CD8-positive, alpha-beta memory T cell (primary cell): ENCODE data around the gene CYP1A1. TPM values are rescaled to one million over a fixed set of nuclear protein-coding genes. Genes with fewer than 3 reads are reported as not detected.
A peak's percentile ranks its signal among the peaks of the same experiment; 100 is the strongest.

Source experiments
- CTCF ChIA-PET: fragments of 350-600 bp; sonication (Branson Sonifier 250); formaldehyde crosslinking; loops from one replicate; lab custom pipeline; 2021; ENCODE audit warnings: antibody characterized with exemption; lab: Charles Lee
- POLR2A ChIA-PET: fragments of 350-600 bp; sonication (Branson Sonifier 250); formaldehyde crosslinking; loops from one replicate; lab custom pipeline; 2021; ENCODE audit warnings: antibody characterized with exemption; lab: Charles Lee
- DNase-seq, 5 donors: peaks; one replicate each; pipeline versions ENCODE4 v3.0.0 to v3.0.0-alpha.2; 2020 to 2022; ENCODE audit warnings: mixed read lengths in 1 of 5
- H3K27ac ChIP-seq: one replicate; pipeline ENCODE4 v1.7.0; 2013; ENCODE audit warnings: low read depth, mild to moderate bottlenecking, low read length, moderate library complexity
- H3K27me3 ChIP-seq: 2 replicates; pipeline ENCODE4 v1.7.0; 2013; ENCODE audit warnings: low read length, mild to moderate bottlenecking; ENCODE audit not compliant: insufficient read depth, poor library complexity, severe bottlenecking
- H3K36me3 ChIP-seq: 2 replicates; pipeline ENCODE4 v1.7.0; 2013; ENCODE audit warnings: mild to moderate bottlenecking, low read length, moderate library complexity; ENCODE audit not compliant: insufficient read depth
- H3K4me1 ChIP-seq: 2 replicates; pipeline ENCODE4 v1.7.0; 2013; ENCODE audit warnings: mild to moderate bottlenecking, low read length, moderate library complexity; ENCODE audit not compliant: insufficient read depth
- H3K4me3 ChIP-seq: 2 replicates; pipeline ENCODE4 v1.7.0; 2013; ENCODE audit warnings: mild to moderate bottlenecking, low read length
- H3K9me3 ChIP-seq: 2 replicates; pipeline ENCODE4 v1.7.0; 2013; ENCODE audit warnings: mild to moderate bottlenecking, low read length
- H3K27ac Mint-ChIP-seq, 8 donors: one replicate each; pipeline ENCODE4 v1.8.0; 2020 to 2021; ENCODE audit warnings: mixed read lengths in 8 of 8, mild to moderate bottlenecking in 6 of 8, inconsistent platforms in 3 of 8, moderate library complexity in 3 of 8
- H3K27me3 Mint-ChIP-seq, 2 donors: one replicate each; pipeline ENCODE4 v1.8.0; 2020 to 2021; ENCODE audit warnings: mixed read lengths in 2 of 2, mild to moderate bottlenecking in 1 of 2, moderate library complexity in 1 of 2
- H3K36me3 Mint-ChIP-seq, 3 donors: one replicate each; pipeline ENCODE4 v1.8.0; 2020 to 2021; ENCODE audit warnings: mixed read lengths in 3 of 3, inconsistent platforms in 1 of 3, mild to moderate bottlenecking in 1 of 3
- H3K4me1 Mint-ChIP-seq, 3 donors: one replicate each; pipeline ENCODE4 v1.8.0; 2020 to 2021; ENCODE audit warnings: mixed read lengths in 3 of 3, inconsistent platforms in 1 of 3, mild to moderate bottlenecking in 1 of 3
- H3K4me3 Mint-ChIP-seq, 7 donors: one replicate each; pipeline ENCODE4 v1.8.0; 2020 to 2021; ENCODE audit warnings: mixed read lengths in 7 of 7, mild to moderate bottlenecking in 6 of 7, moderate library complexity in 4 of 7, inconsistent platforms in 2 of 7
- H3K9me3 Mint-ChIP-seq, 5 donors: one replicate each; pipeline ENCODE4 v1.8.0; 2020 to 2022; ENCODE audit warnings: mixed read lengths in 5 of 5, mild to moderate bottlenecking in 3 of 5, moderate library complexity in 2 of 5, inconsistent platforms in 1 of 5
- polyA plus RNA-seq: library from polyadenylated mRNA; unstranded; fragments of 300-500 nt; fragmentation: Illumina TruSeq; gene quantifications from one replicate; pipeline ENCODE4 v1.2.3, GENCODE V29; 2021
- total RNA-seq, 2 experiments: library from RNA; stranded (reverse); gene quantifications; one replicate each; pipeline ENCODE4 v1.2.3, GENCODE V29; 2021

The CYP1A1 gene
- total and polyA plus RNA-seq, 3 experiments from 2014 or later: 0.09 to 2.6 (median 2.4) TPM

DNA sequence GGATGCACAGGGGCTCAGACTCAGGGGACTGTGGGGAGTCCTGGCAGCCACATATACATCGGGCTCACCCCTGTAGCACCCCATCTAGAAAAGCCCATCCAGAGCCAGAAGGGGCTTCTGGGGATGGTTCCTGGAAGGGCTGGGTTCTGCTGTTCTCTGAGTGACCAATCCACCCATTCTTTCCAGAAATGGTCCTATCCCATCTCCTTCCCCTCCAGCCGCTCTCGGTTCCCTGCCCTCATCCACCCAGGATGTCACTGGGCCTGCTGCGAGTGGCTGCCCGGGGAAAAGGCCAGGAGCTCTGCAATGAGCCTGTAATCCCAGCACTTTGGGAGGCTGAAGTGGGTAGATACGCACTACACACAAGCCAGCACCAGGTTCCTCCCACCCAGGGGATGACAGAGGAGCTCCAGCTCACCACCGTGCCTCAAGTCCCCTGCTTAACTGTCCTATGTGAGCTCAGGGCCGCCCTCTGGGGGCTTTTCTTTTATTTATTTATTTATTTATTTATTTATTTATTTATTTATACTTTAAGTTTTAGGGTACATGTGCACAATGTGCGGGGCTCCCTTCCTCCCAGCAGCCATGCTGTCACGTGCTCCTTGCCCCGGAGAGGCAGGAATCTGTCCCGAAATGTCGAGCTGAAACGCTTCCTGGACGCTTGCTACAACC, 42.9 kb upstream of the CYP1A1 start:
- Mint-ChIP-seq H3K9me3 (no peaks in the 10 kb centered on the region), H3K4me3 (peak overlapping the region in 1 of 7 donors; percentile 35), H3K27me3 (peaks cover 5 to 8% of the 10 kb centered on the region in 2 donors), H3K4me1 (peaks cover 13 to 21% (median 15%) of the 10 kb centered on the region in 3 donors), H3K27ac (peak overlapping the region in 1 of 8 donors; percentile 3), H3K36me3 (no peaks in the 10 kb centered on the region)
- ChIA-PET POLR2A (interaction anchor here (1.0 to 1.9 kb wide), 3 partner anchors 25 to 133 kb away, joined by 3 to 20 read pairs (median 5); no protein-coding TSS in a partner anchor), CTCF (interaction anchor here (0.6 to 18.5 kb wide), 21 partner anchors 9 to 398 kb away, joined by 3 to 1086 read pairs (median 10); partner anchors contain the start of genes CPLX3, CSK, CYP1A1 and FAM219B)
- no peak for DNase-seq
- no peak overlapping the region for H3K4me3 ChIP-seq
- H3K27ac ChIP-seq: no peak overlapping the region
- H3K9me3 ChIP-seq: no peaks in the 10 kb centered on the region
- H3K36me3 ChIP-seq: no peaks in the 10 kb centered on the region
- peaks cover 12% of the 10 kb centered on the region for H3K4me1 ChIP-seq
- H3K27me3 ChIP-seq: peaks cover 3% of the 10 kb centered on the region

DNA sequence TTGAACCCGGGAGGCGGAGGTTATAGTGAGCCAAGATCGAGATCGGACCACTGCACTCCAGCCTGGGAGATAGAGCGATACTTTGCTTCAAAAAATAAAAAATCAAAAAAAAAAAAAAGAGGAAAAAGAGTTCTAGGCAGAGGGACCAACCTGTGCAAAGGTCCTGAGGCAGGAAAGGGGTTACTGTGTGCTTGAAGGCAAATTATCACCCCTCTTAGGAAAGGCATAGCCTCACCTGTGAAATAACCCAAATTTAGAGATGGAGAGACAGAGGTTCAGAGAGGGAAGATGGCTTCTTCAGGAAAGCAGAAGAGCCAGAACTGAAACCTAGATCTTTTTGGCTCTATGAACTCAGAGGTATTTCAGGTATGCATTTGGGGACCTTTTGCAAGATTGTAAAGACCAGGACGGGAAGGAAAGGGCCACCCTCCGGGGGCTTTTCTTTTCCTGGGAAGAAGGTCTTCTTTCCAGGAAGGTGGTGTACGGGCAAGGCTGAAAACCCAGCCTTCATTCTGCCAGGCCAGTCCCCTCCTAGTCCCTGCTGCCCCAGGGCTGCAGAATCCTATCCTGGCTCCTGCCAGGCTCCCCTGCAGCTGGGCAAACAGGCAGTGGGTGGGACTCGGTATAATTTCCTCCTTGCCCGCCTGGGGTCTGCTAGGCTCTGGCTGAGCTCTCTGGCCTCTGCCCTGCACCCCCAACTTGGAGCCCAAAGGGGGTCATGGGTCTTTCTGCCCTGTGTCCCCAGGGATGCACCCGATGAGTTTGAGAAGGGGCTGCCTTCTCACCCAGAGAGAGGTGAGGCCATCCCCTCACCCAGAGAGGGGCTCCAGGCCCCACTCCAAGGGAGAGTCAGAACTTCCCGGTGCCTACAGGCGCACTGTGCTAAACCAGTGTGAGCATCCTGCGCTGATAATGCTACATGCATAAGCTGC, 42.1 kb upstream of the CYP1A1 start:
- Histone ChIP-seq H3K27me3 (peaks cover 3% of the 10 kb centered on the region), H3K4me3 (no peak overlapping the region), H3K4me1 (peaks cover 10% of the 10 kb centered on the region), H3K36me3 (no peaks in the 10 kb centered on the region), H3K9me3 (no peaks in the 10 kb centered on the region), H3K27ac (no peak overlapping the region)
- no peaks in the 10 kb centered on the region for H3K36me3 Mint-ChIP-seq
- H3K4me1 Mint-ChIP-seq: peaks cover 13 to 18% (median 15%) of the 10 kb centered on the region in 3 donors
- H3K27ac Mint-ChIP-seq: no peak overlapping the region
- H3K9me3 Mint-ChIP-seq: no peaks in the 10 kb centered on the region
- ChIA-PET CTCF (interaction anchor here (0.6 to 18.5 kb wide), 14 partner anchors 8 to 398 kb away, joined by 3 to 1086 read pairs (median 18); partner anchors contain the start of genes CSK and CYP1A1), POLR2A (interaction anchor here (1.1 kb wide), 1 partner anchor 132 kb away, joined by 3 read pairs; no protein-coding TSS in a partner anchor)
- H3K27me3 Mint-ChIP-seq: peaks cover 8 to 11% of the 10 kb centered on the region in 2 donors
- H3K4me3 Mint-ChIP-seq: no peak overlapping the region
- no peak for DNase-seq

DNA sequence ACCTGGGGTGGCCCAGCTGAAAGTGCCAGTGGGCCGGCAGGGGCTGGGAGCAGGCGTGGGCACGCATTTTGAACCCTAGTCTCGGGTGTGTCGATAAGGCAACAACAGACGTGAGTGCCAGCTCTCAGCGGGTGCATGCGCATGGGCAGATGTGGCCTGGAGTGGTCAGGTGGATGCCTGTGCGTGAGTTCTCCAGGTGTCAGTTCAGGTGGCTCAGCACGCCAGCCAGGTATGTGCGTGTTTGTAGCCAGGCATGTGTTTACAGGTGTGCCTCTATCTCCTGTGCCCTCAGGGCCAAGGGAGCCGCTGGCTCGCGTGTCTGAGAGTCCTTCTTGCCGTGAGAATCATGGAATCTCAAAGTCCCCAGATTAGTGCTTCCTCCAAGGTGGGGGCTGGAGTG, 38.1 kb upstream of the CYP1A1 start:
- Mint-ChIP-seq H3K27ac (no peak overlapping the region), H3K4me3 (no peak overlapping the region), H3K27me3 (peaks cover 2 to 13% of the 10 kb centered on the region in 2 donors), H3K4me1 (no peaks in the 10 kb centered on the region), H3K36me3 (no peaks in the 10 kb centered on the region), H3K9me3 (no peaks in the 10 kb centered on the region)
- Histone ChIP-seq H3K9me3 (no peaks in the 10 kb centered on the region), H3K36me3 (no peaks in the 10 kb centered on the region), H3K27ac (no peak overlapping the region), H3K27me3 (peaks cover 3% of the 10 kb centered on the region), H3K4me3 (no peak overlapping the region), H3K4me1 (no peaks in the 10 kb centered on the region)
- POLR2A ChIA-PET: no interaction called here
- CTCF ChIA-PET: interaction anchor here (0.8 to 1.1 kb wide), 3 partner anchors 30 to 129 kb away, joined by 3 read pairs; no protein-coding TSS in a partner anchor
- no peak for DNase-seq

DNA sequence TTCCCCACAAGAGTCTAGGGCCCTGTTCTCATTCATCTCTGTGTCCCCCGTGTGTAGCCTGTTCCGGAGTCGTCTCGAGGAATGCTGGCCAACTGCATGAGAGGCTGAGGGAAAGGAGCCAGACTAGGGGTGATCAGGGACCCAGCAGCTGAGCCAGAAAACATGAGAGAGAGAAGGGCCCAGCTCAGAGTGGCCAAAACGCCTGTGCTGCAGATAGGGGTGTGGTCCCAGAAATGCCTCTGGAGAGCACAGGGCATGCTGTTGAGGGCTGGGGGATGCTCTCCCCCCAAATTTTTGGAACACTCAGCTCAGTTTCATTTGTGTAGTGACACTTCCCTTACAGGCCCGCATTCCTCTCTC, 37.4 kb upstream of the CYP1A1 start:
- H3K27ac ChIP-seq: no peak overlapping the region
- H3K4me1 Mint-ChIP-seq: no peaks in the 10 kb centered on the region
- no peaks in the 10 kb centered on the region for H3K4me1 ChIP-seq
- no peaks in the 10 kb centered on the region for H3K9me3 Mint-ChIP-seq
- H3K4me3 Mint-ChIP-seq: no peak overlapping the region
- H3K27ac Mint-ChIP-seq: no peak overlapping the region
- H3K9me3 ChIP-seq: no peaks in the 10 kb centered on the region
- H3K36me3 Mint-ChIP-seq: no peaks in the 10 kb centered on the region
- CTCF ChIA-PET: interaction anchor here (0.8 to 1.1 kb wide), 3 partner anchors 31 to 128 kb away, joined by 3 read pairs; no protein-coding TSS in a partner anchor
- POLR2A ChIA-PET: no interaction called here
- H3K27me3 ChIP-seq: peaks cover 3% of the 10 kb centered on the region
- DNase-seq: no peak
- no peak overlapping the region for H3K4me3 ChIP-seq
- H3K36me3 ChIP-seq: no peaks in the 10 kb centered on the region
- peaks cover 2 to 13% of the 10 kb centered on the region in 2 donors for H3K27me3 Mint-ChIP-seq

DNA sequence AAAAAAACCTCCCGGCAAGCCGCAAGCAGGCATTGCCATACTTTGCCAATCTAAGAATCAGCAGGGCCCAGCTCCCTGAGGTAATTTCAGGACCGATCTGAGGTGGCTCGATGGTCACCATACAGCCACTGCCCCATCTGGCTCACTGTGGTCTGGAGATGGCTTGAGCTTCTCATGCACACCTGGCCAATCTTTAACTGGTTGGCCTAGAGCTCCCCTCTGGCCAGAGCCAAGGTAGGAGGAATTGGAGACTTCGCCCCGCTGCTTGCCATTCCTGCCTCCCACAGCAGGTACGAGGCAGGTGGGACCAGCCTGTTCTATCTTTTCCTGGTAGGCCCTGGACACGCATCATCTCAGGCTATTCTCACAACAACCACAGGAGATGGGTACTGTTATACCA, 33.4 kb upstream of the CYP1A1 start:
- no peaks in the 10 kb centered on the region for H3K36me3 ChIP-seq
- Mint-ChIP-seq H3K27ac (no peak overlapping the region), H3K36me3 (no peaks in the 10 kb centered on the region), H3K4me3 (no peak overlapping the region), H3K4me1 (no peaks in the 10 kb centered on the region), H3K27me3 (peaks cover 5 to 17% of the 10 kb centered on the region in 2 donors), H3K9me3 (no peaks in the 10 kb centered on the region)
- H3K27me3 ChIP-seq: peaks cover 3% of the 10 kb centered on the region
- no peaks in the 10 kb centered on the region for H3K9me3 ChIP-seq
- CTCF ChIA-PET: interaction anchor here (2.3 to 4.1 kb wide), 2 partner anchors 10 to 13 kb away, joined by 10 to 23 read pairs; no protein-coding TSS in a partner anchor
- H3K27ac ChIP-seq: no peak overlapping the region
- no peaks in the 10 kb centered on the region for H3K4me1 ChIP-seq
- H3K4me3 ChIP-seq: no peak overlapping the region
- no peak for DNase-seq
- POLR2A ChIA-PET: no interaction called here

DNA sequence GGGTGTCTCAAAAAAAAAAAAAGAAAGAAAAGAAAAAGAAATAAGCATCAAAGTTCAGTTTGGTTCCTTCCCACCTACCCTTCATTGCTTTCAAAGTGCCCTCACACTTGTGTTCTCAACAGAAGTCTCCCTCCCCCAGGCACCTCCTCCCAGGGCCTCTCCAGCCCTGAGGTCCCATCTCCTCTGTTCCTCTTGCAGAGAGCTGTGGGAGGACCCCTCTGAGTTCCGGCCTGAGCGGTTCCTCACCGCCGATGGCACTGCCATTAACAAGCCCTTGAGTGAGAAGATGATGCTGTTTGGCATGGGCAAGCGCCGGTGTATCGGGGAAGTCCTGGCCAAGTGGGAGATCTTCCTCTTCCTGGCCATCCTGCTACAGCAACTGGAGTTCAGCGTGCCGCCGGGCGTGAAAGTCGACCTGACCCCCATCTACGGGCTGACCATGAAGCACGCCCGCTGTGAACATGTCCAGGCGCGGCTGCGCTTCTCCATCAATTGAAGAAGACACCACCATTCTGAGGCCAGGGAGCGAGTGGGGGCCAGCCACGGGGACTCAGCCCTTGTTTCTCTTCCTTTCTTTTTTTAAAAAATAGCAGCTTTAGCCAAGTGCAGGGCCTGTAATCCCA, 29.4 kb upstream of the CYP1A1 start:
- peaks cover 5 to 7% of the 10 kb centered on the region in 2 donors for H3K27me3 Mint-ChIP-seq
- Histone ChIP-seq H3K36me3 (no peaks in the 10 kb centered on the region), H3K4me1 (no peaks in the 10 kb centered on the region), H3K9me3 (no peaks in the 10 kb centered on the region), H3K27ac (no peak overlapping the region), H3K4me3 (no peak overlapping the region), H3K27me3 (no peaks in the 10 kb centered on the region)
- no peaks in the 10 kb centered on the region for H3K4me1 Mint-ChIP-seq
- H3K36me3 Mint-ChIP-seq: no peaks in the 10 kb centered on the region
- no peak overlapping the region for H3K27ac Mint-ChIP-seq
- POLR2A ChIA-PET: no interaction called here
- DNase-seq: no peak
- H3K9me3 Mint-ChIP-seq: no peaks in the 10 kb centered on the region
- CTCF ChIA-PET: interaction anchor here (1.1 to 1.2 kb wide), 2 partner anchors 13 to 15 kb away, joined by 3 read pairs; no protein-coding TSS in a partner anchor
- H3K4me3 Mint-ChIP-seq: no peak overlapping the region

DNA sequence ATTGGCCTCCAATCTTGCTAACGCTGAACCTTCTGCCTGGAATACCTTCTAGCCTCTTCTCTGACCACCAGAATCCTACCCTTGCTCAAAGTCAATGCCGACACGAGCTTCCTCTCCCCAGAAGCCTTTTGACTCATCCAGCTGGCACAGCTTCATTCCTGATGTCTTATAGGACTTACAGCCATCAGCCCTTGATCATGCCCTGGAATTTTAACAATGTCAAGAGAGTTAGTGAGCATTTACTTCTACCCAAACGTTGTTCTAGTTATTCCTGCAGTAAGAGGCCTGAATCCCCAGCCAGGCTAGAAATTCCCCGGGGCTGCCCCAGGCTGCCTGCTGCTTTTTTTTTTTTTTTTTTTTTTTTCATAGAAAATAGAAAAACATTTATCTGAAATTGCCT, 27.2 kb upstream of the CYP1A1 start:
- H3K4me1 Mint-ChIP-seq: no peaks in the 10 kb centered on the region
- no peak for DNase-seq
- Histone ChIP-seq H3K27me3 (no peaks in the 10 kb centered on the region), H3K36me3 (no peaks in the 10 kb centered on the region), H3K4me1 (no peaks in the 10 kb centered on the region), H3K9me3 (no peaks in the 10 kb centered on the region), H3K27ac (no peak overlapping the region), H3K4me3 (no peak overlapping the region)
- no peak overlapping the region for H3K27ac Mint-ChIP-seq
- POLR2A ChIA-PET: no interaction called here
- H3K36me3 Mint-ChIP-seq: no peaks in the 10 kb centered on the region
- no peak overlapping the region for H3K4me3 Mint-ChIP-seq
- CTCF ChIA-PET: no interaction called here
- H3K9me3 Mint-ChIP-seq: no peaks in the 10 kb centered on the region
- peaks cover 5 to 6% of the 10 kb centered on the region in 2 donors for H3K27me3 Mint-ChIP-seq
